HL-60/S4 treated with retinoic acid at 250 ng/mL for 4 days and 3 days (cell line): ENCODE data around the gene REV3L.
"Not testable (repeated sequence)": the region's sequence is repeated elsewhere in the genome, so short reads cannot be mapped to it uniquely, and the experiment has no call there.

ENCODE experiments used
- in situ Hi-C: fragments of 300-500 bp; cut with MboI; formaldehyde crosslinking; loops from 2 replicates; pipeline ENCODE4 v1.7.0; 2022; ENCODE audit warnings: low sequenced_read_pairs

REV3L gene

DNA sequence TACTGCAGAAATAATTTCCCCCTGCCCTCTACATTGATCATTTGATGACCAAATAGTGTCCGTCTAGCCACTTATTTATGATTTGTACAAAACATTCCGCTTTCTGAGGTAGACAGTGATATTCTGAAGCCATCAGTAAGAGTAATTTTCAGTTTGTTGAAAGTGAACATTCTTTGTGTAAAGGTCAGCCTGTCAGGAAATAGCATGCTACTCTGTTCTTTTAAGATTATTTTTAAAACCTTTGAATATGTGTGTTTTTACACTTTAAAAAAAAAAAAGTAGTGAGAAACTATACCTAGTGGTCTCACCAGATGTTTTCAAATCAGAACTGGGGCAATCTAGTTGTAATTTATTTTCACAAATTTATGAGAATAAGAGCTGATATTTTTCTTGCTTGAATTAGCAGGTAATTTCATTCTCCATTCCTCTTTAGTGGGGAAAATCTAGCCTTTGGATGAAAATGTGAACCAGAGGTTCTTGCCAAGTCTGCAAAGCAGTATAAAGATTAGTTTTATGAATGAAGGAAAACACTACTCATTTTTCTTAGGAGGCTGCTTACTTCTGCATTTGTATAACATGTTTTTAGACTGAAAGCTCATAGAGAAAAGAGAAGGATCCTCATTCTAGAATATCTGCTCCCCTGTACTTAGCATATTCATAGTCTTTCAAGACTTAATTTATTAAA is 12.1 kb upstream of the REV3L start:
- in situ Hi-C loops: no loop called here

GRCh38 chr6:111492499-111492898 is 9.5 kb upstream of the REV3L start:
- in situ Hi-C loops: no loop called here

DNA sequence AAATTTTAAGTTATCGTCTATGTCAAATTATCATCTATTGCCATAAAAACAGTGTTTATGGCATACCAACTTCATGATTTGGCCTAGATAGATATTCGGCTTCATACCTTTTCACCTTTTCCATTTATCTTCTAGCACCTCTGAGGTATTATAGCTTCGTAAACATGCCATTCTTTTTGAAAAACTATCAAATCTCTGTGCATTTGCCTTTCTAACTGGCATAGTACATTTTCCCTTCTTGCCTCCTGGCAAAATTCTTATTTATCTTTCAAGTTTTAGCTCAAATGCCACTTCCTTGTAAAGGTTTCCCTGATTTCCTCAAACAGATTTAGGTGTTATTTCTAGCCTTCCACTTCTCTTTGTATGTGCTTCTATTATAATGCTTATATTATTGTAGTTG is 7.0 kb upstream of the REV3L start:
- in situ Hi-C loops: no loop called here

GRCh38 chr6:111487661-111488060 is 4.6 kb upstream of the REV3L start:
- in situ Hi-C loops: no loop called here

GRCh38 chr6:111486921-111487320 is 3.9 kb upstream of the REV3L start:
- in situ Hi-C loops: no loop called here

- in situ Hi-C loops: no loop called here
Measured at GRCh38 chr6:111486475-111486874, 3.5 kb upstream of the REV3L start.

- in situ Hi-C loops: no loop called here
Measured at GRCh38 chr6:111485342-111485741, 2.3 kb upstream of the REV3L start.

GRCh38 chr6:111484633-111484930 is 1.6 kb upstream of the REV3L start:
- in situ Hi-C loops: no loop called here

- in situ Hi-C loops: no loop called here
Measured at GRCh38 chr6:111483736-111484632, 966 bp upstream of the REV3L start.

DNA sequence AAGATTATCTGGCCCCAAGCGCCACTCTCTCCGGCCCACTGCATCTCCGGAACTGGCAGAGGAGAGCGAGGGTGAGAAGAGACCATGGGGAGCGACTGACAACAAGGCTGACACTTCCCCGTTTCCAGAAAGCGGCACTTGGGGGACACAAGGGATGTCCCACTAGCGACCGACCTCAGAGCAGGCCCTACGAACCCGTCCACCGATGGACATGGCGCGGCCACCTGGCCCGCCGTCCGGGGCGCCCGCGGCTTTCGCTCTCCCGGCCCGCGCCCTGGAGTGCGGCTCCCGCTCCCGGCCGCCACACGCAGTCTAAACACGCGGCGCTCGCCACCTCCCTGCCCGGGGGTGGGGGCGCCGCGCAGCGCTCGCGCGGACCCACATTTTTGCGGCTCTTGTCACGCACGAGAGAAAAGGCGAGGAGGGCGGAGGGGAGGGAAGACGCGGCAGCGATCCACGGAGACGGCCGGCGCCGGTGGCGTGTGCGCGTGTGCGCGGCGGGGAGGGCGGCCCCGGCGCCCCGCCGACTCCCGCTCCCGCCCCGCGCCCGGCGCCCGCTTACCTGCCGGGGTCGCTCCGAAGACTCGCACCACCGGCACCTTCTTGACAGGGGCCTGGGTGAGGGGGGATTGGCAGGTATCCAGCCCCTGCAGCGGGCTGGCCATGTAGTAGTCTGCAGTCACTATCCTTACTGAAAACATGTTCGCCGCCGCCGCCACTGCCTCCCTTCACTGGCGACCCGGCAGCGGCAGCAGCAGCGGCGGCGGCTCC is 645 bp downstream of the REV3L start:
- in situ Hi-C loops: no loop called here

GRCh38 chr6:111481836-111482187 is 1.2 kb downstream of the REV3L start:
- in situ Hi-C loops: no loop called here

GRCh38 chr6:111480988-111481822 is 1.8 kb downstream of the REV3L start:
- in situ Hi-C loops: no loop called here

GRCh38 chr6:111478749-111479148 is 4.3 kb downstream of the REV3L start:
- in situ Hi-C loops: no loop called here

GRCh38 chr6:111478064-111478476 is 4.9 kb downstream of the REV3L start:
- in situ Hi-C loops: no loop called here

- in situ Hi-C loops: no loop called here
Measured at GRCh38 chr6:111477481-111477938, 5.5 kb downstream of the REV3L start.

- in situ Hi-C loops: not testable (repeated sequence)
Measured at GRCh38 chr6:111476061-111476460, 7.0 kb downstream of the REV3L start.

GRCh38 chr6:111474771-111475170 is 8.2 kb downstream of the REV3L start:
- in situ Hi-C loops: no loop called here

- in situ Hi-C loops: no loop called here
Measured at GRCh38 chr6:111474106-111474505, 8.9 kb downstream of the REV3L start.

DNA sequence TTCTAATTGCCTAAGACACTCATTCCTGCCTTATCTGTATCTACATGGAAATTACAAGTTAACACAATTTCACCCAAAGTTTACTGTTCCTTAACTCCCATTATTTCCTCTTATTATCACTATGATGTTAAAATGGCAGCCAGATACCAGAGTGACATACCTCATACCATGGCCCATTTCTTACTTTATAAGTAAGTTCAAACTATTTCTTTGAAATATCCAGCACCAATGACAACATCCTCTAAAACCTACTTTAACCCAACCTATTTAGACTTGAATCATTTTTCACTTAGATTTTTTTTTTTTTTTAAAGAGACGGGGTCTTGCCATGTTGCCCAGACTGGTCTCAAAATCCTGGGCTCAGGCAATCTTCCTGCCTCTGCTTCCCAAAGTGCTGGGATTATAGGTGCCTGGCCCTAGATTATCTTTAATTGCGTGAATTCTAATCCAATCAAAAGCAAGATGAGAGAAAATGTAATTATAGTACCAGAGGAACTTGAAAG is 10.0 kb downstream of the REV3L start:
- in situ Hi-C loops: no loop called here

DNA sequence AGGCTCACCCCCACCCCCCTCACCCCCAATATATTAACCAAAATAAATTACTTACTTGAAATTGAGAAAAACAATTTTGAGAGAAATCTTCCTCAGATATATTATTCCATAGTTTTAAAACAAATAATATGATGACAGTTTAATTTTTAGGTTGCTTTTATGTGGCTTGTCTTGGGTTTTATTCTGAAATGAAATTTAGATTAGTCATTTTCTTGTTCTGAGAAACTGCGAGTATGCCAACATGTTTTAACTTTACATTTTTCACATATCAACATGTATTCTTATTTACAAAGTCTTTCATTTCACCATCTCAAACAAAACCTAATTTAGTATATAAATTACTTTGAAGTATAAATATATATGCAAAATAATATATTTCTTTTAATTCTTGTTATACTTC is 11.1 kb downstream of the REV3L start:
- in situ Hi-C loops: no loop called here

- in situ Hi-C loops: no loop called here
Measured at GRCh38 chr6:111471533-111471932, 11.5 kb downstream of the REV3L start.
